BJ (cell line): Measurements from ENCODE around the gene CD58. TPM values are rescaled to one million over a fixed set of nuclear protein-coding genes. Genes with fewer than 3 reads are reported as not detected.

Experiments
- CTCF ChIA-PET: fragments of 350-600 bp; formaldehyde crosslinking; extraction: SDS; loops from one replicate; lab custom pipeline; 2021; ENCODE audit warnings: antibody characterized with exemption, inconsistent platforms; lab: Yijun Ruan, JAX
- POLR2A ChIA-PET: fragments of 300-600 bp; sonication (Branson Sonifier 250); formaldehyde crosslinking; extraction: SDS; loops from one replicate; lab custom pipeline; 2021; ENCODE audit warnings: antibody characterized with exemption; lab: Charles Lee
- DNase-seq: peaks from one replicate; pipeline ENCODE4 v3.0.0-alpha.2; 2011; ENCODE audit warnings: low read depth
- H3K27me3 ChIP-seq: 2 replicates; pipeline ENCODE4 v1.6.0; 2011; ENCODE audit warnings: low read length; ENCODE audit not compliant: control insufficient read depth, insufficient read depth
- H3K36me3 ChIP-seq: 2 replicates; pipeline ENCODE4 v1.5.1; 2011; ENCODE audit warnings: low read length; ENCODE audit not compliant: control insufficient read depth, insufficient read depth
- H3K4me3 ChIP-seq: 2 replicates; pipeline ENCODE4 v1.5.1; 2011; ENCODE audit warnings: low read depth, mild to moderate bottlenecking, control low read depth, low read length
- polyA plus RNA-seq: library from polyadenylated mRNA; depleted of rRNA; stranded (reverse); fragments of >200 nt; gene quantifications from 2 replicates; pipeline ENCODE4 v1.2.3, GENCODE V29; 2011
- TF ChIP-seq, protein P1 (sequence below): IDR thresholded peaks from 2 replicates; pipeline ENCODE4 v1.5.1; 2011; ENCODE audit warnings: low read depth, mild to moderate bottlenecking, control low read depth, inconsistent platforms, low read length, moderate library complexity; ENCODE audit not compliant: insufficient read depth

Gene CD58
- polyA plus RNA-seq, 1 experiment = 11.7 TPM

DNA sequence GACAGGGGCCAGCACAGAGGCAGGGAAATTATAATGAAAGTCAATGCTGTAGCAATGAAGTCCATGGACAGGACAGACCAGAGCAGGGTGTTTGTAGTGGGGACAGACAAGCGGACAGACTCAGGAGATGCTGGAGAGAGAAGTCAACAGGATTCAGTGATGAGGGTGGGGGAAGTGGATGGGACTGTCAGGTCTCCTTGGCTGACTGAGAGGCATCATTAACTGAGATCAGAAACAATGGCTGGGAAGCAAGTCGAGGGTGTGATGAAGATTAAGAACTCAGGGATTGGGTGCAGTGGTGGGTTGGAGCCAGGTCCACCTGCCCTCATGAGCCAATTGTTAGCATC, 25.5 kb downstream of the CD58 start:
- ChIA-PET POLR2A (no interaction called here), CTCF (no interaction called here)
- TF ChIP-seq, protein P1, sequence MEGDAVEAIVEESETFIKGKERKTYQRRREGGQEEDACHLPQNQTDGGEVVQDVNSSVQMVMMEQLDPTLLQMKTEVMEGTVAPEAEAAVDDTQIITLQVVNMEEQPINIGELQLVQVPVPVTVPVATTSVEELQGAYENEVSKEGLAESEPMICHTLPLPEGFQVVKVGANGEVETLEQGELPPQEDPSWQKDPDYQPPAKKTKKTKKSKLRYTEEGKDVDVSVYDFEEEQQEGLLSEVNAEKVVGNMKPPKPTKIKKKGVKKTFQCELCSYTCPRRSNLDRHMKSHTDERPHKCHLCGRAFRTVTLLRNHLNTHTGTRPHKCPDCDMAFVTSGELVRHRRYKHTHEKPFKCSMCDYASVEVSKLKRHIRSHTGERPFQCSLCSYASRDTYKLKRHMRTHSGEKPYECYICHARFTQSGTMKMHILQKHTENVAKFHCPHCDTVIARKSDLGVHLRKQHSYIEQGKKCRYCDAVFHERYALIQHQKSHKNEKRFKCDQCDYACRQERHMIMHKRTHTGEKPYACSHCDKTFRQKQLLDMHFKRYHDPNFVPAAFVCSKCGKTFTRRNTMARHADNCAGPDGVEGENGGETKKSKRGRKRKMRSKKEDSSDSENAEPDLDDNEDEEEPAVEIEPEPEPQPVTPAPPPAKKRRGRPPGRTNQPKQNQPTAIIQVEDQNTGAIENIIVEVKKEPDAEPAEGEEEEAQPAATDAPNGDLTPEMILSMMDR = no peak
- no peaks in the 10 kb centered on the region for H3K27me3 ChIP-seq
- no peak overlapping the region for H3K4me3 ChIP-seq
- DNase-seq = no peak
- peaks cover 2% of the 10 kb centered on the region for H3K36me3 ChIP-seq

GRCh38 chr1:116544588-116545358, 26.1 kb downstream of the CD58 start:
- ChIA-PET POLR2A (no interaction called here), CTCF (no interaction called here)
- Histone ChIP-seq H3K4me3 (no peak overlapping the region), H3K36me3 (peaks cover 2% of the 10 kb centered on the region), H3K27me3 (no peaks in the 10 kb centered on the region)
- TF ChIP-seq, protein P1 = no peak
- no peak for DNase-seq

DNA sequence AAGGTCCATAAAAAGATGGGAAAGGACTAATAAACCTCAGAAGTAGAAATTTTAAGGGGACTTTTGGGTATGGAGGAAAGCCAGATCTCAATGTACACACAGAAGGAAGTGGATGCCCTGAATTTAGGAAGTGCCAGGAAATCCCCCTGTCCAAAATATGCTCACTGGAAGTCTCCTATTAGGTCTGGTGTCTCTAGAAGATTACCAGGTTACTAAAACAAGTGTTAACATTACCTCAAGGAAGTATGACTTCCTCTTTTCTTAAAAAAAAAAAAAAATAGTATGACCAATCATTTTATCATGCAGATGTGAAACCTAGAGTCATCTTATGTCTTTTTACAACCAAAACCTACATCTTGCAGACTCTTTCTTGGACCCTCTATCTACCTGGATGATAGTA, 30.7 kb downstream of the CD58 start:
- peaks cover 2% of the 10 kb centered on the region for H3K36me3 ChIP-seq
- TF ChIP-seq, protein P1 = no peak
- no peaks in the 10 kb centered on the region for H3K27me3 ChIP-seq
- H3K4me3 ChIP-seq = no peak overlapping the region
- ChIA-PET POLR2A (no interaction called here), CTCF (interaction anchor here (0.9 kb wide), 1 partner anchor 13 kb away, joined by 3 read pairs; no protein-coding TSS in a partner anchor)
- no peak for DNase-seq

GRCh38 chr1:116538544-116538943, 32.3 kb downstream of the CD58 start:
- TF ChIP-seq, protein P1 = no peak
- no peak for DNase-seq
- CTCF ChIA-PET = interaction anchor here (1.1 to 1.4 kb wide), 3 partner anchors 25 to 39 kb away, joined by 3 to 4 read pairs (median 3); no protein-coding TSS in a partner anchor
- peaks cover 2% of the 10 kb centered on the region for H3K36me3 ChIP-seq
- POLR2A ChIA-PET = no interaction called here
- no peaks in the 10 kb centered on the region for H3K27me3 ChIP-seq
- H3K4me3 ChIP-seq = no peak overlapping the region

DNA sequence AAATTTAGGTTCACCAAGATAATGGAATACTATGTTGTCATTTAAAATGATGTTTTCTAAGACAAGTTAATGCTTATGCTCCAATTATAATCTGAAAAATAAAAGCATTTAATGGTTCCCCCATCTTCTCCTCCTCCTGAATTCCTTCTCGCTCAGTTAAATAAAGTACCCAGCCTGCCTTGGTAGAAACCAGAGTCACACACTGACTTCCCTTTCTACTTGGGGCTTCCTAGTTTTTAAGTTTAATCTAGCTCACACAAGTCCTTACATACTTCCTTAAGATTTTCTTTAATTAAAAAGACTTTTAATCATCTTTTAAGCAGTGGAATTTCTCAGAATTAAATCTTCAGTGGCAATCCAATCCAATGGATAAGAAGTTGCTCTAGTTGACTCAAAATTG, 32.9 kb downstream of the CD58 start:
- ChIA-PET POLR2A (no interaction called here), CTCF (interaction anchor here (1.1 to 1.4 kb wide), 3 partner anchors 24 to 38 kb away, joined by 3 to 4 read pairs (median 3); no protein-coding TSS in a partner anchor)
- peaks cover under 1% of the 10 kb centered on the region for H3K36me3 ChIP-seq
- TF ChIP-seq, protein P1 = no peak
- H3K27me3 ChIP-seq = no peaks in the 10 kb centered on the region
- DNase-seq = no peak
- no peak overlapping the region for H3K4me3 ChIP-seq
